GM18868 (cell line): ENCODE data around the gene MDM2.

Source experiments
- ATAC-seq: cut with Tn5 transposase; IDR thresholded peaks from one replicate; pipeline ENCODE4 v1.9.1; 2021; ENCODE audit warnings: mild to moderate bottlenecking, moderate library complexity; ENCODE audit not compliant: unreplicated experiment

MDM2 gene

DNA sequence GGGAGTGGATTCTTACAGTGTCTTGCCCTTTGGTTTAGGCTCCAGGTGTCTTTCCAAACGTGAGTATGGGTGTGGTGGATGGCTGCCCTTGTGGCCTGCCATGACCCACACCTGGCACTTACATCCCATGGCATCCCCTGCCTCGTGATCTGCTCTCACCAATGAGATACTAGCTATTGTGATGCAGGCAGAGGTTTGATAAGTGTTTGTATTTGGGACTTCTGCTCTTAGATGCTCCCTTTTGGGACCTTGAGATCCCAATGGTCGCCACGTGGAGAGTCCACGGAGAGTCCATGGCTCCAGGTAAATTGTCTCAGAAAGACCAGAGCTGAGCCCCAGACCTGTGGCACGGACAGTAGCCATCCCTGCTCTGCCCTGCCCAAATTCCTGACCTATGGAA lies 62.5 kb downstream of the MDM2 start:
- ATAC-seq = no peak

DNA sequence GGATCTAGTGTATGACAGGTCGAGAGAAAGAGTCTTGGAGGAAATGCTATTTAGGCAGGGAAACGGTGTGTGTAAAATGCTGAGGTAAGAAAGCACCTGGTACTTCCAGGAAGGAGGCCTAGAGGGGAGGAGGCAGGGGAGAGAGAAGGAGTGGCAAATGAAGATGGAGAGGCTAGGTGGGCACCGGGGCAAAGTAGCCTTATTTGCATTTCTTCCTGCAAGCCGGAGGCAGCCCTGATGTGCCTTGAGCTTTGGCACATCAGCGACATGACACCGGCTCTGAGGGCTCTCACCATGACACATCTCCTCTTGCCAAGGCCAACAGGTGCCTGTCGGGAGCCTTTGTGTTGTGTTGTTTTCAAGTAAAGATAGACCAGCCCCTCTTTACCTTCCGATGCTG lies 63.4 kb downstream of the MDM2 start:
- ATAC-seq = no peak

DNA sequence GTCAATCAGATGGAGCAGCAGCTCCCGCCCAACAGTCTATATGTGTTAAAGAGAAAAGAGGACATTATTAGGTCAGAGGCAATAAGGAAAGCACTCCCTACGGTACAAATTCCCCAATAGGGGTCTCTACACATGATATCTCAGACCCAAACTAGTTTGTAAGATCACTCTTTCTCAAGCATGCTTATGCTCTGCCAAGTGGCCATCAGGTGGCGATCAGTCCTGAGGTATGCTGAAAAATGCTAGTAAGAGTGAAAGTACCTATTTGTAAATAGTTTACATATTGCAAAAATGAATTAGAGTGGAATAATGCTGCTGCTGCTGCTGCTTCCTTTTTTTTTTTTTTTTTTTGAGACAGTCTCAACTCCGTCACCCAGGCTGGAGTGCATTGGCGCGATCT lies 63.9 kb downstream of the MDM2 start:
- ATAC-seq = peak; percentile 73

DNA sequence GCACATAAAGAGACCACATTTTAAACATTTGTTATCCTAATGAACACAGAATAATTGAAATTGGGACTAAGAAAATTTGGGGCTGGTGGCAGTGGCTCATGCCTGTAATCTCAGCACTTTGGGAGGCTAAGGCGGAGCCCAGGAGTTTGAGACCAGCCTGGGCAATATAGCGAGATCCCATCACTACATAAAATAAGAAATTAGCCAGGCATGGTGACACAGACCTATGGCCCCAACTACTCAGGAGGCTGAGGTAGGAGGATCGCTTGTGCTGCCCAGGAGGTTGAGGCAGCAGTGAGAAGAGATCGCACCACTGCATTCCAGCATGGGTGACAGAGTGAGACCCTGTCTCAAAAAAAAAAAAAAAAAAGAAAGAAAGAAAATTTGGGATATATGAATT lies 65.3 kb downstream of the MDM2 start:
- no peak for ATAC-seq

DNA sequence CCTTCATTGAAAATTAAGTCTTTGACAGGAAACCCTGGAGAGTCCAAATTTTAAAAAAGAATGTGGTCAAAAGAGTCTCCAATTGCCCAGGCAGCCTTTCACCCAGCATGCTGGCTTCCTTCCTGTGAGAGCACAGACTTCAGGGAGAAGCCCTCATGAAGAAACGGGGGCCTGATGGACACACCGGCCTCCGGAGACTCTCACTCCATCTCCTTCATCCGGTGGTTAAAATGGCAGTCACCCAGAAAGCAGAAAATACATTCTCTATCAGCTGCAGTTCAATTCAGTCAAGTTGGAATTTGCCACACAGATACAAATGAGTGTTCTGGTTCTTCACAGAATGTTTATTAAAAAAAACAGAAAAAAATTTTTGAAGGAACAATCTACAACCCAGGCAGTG lies 68.5 kb downstream of the MDM2 start:
- no peak for ATAC-seq

- no peak for ATAC-seq
Observed at GRCh38 chr12:68877583-68877982, 69.6 kb downstream of the MDM2 start.

GRCh38 chr12:68878283-68878682 lies 70.3 kb downstream of the MDM2 start:
- ATAC-seq = no peak

- no peak for ATAC-seq
Observed at GRCh38 chr12:68878846-68879245, 70.9 kb downstream of the MDM2 start.

GRCh38 chr12:68880660-68881325 lies 72.8 kb downstream of the MDM2 start:
- ATAC-seq = no peak

- ATAC-seq = no peak
Observed at GRCh38 chr12:68882251-68882964, 74.4 kb downstream of the MDM2 start.

- ATAC-seq = no peak
Observed at GRCh38 chr12:68883151-68883550, 75.2 kb downstream of the MDM2 start.

- ATAC-seq = no peak
Observed at GRCh38 chr12:68884251-68884650, 76.3 kb downstream of the MDM2 start.

DNA sequence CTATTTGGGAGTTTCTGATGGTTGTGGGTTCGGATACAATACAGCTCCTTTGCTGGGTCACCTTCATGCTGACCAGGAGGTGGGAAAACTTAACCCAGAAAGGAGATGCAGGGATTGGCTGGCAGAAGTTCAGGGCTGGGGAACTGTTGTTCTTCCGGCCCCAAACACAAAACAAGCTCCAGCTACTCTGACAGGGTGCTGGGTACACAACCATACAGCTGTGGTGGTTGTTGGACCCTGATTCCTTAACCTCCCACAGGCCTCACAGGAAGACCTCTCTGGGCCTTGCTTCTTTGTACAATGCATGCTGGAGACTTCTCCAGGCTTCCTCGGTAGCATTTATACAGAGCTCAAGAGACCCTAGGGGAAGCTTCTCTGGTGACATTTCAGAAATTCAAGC lies 77.4 kb downstream of the MDM2 start:
- no peak for ATAC-seq

DNA sequence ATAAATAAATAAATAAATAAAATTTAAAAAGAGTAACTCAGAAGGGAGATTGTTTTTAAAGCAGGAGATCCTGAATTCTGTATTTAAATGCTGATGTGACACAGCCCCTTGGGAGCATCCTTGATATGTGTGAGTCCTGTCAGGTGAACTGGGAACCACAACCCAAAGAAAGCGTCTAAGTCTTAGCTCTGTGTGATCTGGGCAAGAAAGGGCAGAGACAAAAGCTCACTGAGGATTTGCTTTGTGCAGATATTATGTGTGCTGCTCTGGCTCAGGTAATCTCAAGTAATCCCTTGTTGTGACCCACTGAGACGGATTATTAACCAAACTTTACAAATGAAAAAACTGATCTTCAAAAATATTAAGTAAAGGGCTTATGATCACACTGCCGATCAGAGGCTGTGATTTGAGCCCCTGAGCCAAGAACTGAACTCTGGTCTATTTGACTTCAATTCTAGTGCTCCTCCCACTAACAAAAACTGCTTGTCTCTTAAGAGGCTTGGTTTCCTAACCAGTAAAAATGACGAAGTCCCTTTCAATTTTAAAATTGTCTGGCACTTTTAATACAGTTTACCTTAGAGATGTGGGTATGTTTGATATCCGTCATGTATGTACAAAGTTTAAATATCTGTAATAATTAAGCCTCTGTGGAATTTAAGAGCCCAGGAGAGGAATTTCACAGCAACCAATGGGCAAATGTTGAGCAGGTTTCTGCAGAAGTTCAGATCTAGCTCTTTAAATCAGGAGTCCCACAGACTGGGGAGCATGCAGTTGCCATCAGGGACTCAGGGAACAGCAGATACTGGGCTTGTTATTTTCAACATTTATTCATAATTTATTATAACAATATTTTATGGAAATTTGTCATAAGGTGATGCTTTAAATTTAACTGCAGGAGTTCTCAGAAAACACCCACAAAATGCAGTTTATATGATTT lies 78.9 kb downstream of the MDM2 start:
- ATAC-seq = no peak

- no peak for ATAC-seq
Observed at GRCh38 chr12:68887641-68888040, 79.7 kb downstream of the MDM2 start.

DNA sequence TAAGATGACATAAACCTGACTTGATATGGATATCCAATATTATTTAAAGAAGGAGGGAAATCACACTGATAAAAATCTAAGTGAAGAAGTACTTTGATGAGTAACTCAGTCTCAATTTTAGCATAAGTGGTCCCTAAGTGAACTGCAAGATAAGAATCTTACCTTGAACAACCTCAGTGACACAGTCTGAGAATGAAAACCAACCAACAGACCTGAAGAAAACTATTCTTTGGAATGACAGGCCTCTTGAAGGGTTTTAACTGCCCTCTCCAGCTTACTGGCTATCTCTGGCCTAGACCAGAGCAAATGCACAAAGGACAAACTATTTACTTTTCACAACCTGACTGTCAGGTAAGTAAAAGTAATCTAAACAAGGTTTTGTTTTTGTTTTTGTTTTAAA lies 80.3 kb downstream of the MDM2 start:
- ATAC-seq = no peak

DNA sequence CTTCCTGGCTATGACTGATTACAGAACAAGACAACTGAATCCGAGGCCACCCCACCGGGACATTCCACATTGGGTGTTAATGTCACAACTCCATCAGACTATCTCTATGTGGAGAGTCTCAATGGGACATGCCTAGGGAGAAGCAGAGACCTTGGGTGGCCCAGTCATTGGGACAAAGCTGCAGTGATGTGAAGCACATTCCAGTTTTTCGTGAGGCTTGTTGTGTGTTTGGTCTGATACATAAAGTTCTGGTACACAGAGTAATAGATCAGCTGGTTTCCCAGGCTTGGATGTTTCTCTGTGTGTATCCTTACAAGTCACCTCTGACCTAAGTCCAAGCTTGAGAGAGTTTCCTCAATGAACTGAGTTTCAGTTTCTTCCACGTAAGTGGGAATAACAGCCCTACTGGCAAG lies 82.7 kb downstream of the MDM2 start:
- no peak for ATAC-seq

- ATAC-seq = no peak
Observed at GRCh38 chr12:68891141-68891540, 83.2 kb downstream of the MDM2 start.

GRCh38 chr12:68893201-68893600 lies 85.2 kb downstream of the MDM2 start:
- ATAC-seq = no peak

- ATAC-seq = no peak
Observed at GRCh38 chr12:68893741-68894140, 85.8 kb downstream of the MDM2 start.

DNA sequence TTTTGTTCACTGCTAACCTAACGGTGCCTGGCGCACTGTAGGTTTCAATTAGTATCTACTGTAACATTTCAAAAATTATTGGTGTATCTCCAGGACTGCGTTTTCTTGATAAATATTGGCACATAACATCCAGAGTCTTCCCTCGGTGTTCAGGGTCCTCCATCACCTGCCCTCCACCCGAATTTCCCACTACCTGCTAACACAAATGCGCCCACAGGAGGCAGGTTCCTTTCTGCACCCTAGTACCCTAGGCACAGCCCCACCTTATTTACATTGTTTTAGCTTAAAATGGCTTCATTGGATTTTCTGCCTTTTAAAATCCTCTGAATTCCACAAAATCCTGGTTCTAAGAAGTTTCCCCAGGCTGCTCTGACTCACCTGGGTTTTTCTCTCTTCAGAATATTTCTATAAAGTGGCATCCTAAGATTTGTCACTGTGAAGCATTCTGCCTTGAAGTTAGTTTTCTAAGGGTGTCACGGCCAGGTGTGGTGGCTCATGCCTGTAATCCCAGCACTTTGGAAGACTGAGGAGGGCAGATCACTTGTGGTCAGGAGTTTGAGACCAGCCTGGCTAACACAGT lies 86.4 kb downstream of the MDM2 start:
- ATAC-seq = no peak
